Fibroblast of skin of left biceps (primary cell): ENCODE results near the gene TRA2A.
A peak's percentile ranks its signal among the peaks of the same experiment; 100 is the strongest.

Experiments used
- DNase-seq, 2 experiments: peaks; one replicate each; pipeline ENCODE4 v3.0.0-alpha.2; 2013; ENCODE audit warnings: low read depth in 2 of 2

TRA2A gene

GRCh38 chr7:23470330-23471105 lies 61.3 kb downstream of the TRA2A start, which contains the start of gene IGF2BP3:
TSS of gene IGF2BP3 (minus strand) at chr7:23470491. CDS start at chr7:23470110, 381 bp downstream.
- peak; percentile 94 to 95 for DNase-seq

GRCh38 chr7:23469961-23470250 lies 61.9 kb downstream of the TRA2A start:
- no peak for DNase-seq

- no peak for DNase-seq
Observed at GRCh38 chr7:23469150-23469960, 62.4 kb downstream of the TRA2A start.

- no peak for DNase-seq
Observed at GRCh38 chr7:23468526-23469149, 63.1 kb downstream of the TRA2A start.

- DNase-seq, result no peak
Observed at GRCh38 chr7:23467806-23468525, 63.8 kb downstream of the TRA2A start.

- DNase-seq, result no peak
Observed at GRCh38 chr7:23467291-23467805, 64.4 kb downstream of the TRA2A start.

GRCh38 chr7:23462846-23463245 lies 68.9 kb downstream of the TRA2A start:
- DNase-seq, result no peak

GRCh38 chr7:23458044-23458443 lies 73.7 kb downstream of the TRA2A start:
- DNase-seq, result no peak

GRCh38 chr7:23456093-23456492 lies 75.7 kb downstream of the TRA2A start:
- no peak for DNase-seq

GRCh38 chr7:23454881-23455526 lies 76.8 kb downstream of the TRA2A start:
- no peak for DNase-seq
